Measurements from ENCODE around the gene TIMM29. TPM values are rescaled to one million over a fixed set of nuclear protein-coding genes. Genes with fewer than 3 reads are reported as not detected.
A peak's percentile ranks its signal among the peaks of the same experiment; 100 is the strongest.

The TIMM29 gene
- total and polyA plus RNA-seq, 2 of the 13 experiments (the other 11 are each of a cell fraction or from before 2014, with no cell fraction given), result 7.1 to 33.8 TPM

- no peak for TF ChIP-seq JDP2 (CRISPR knock-in tag; IDR thresholded peaks at IDR 0.05; ENCODE audit: borderline replicate concordance)
- TF ChIP-seq ZNF782 (CRISPR knock-in tag; IDR thresholded peaks at IDR 0.05; ENCODE audit: borderline replicate concordance), result peak; percentile 49; the same call in 1 of the 2 replicates
- TF ChIP-seq MATR3 (CRISPR knock-in tag; IDR thresholded peaks at IDR 0.05), result no peak
- no peak for TF ChIP-seq TEAD3 (CRISPR knock-in tag; optimal IDR thresholded peaks at IDR 0.05; ENCODE audit: borderline replicate concordance)
- TF ChIP-seq MXI1 (IDR thresholded peaks at IDR 0.05; ENCODE audit: borderline replicate concordance, low read depth, low read length), result no peak
- TF ChIP-seq IRF1 (CRISPR knock-in tag; IDR thresholded peaks at IDR 0.05; ENCODE audit: low read depth), result peak; percentile 57; the same call in 1 of the 2 replicates
- TF ChIP-seq ZNF776 (CRISPR knock-in tag; IDR thresholded peaks at IDR 0.05), result no peak
- peak; percentile 46; the same call in 1 of the 2 replicates for TF ChIP-seq ARID4A (CRISPR knock-in tag; IDR thresholded peaks at IDR 0.05; ENCODE audit: borderline replicate concordance)
- no peak for TF ChIP-seq MYPOP (CRISPR knock-in tag; IDR thresholded peaks at IDR 0.05)
- TF ChIP-seq CCAR2 (optimal IDR thresholded peaks at IDR 0.05; ENCODE audit: low read depth, low read length), result no peak
- TF ChIP-seq NKX3-1 (CRISPR knock-in tag; IDR thresholded peaks at IDR 0.05), result 0 out of 2 replicates have a peak, but pooled peaks have one; percentile 27
- TF ChIP-seq, protein P1, sequence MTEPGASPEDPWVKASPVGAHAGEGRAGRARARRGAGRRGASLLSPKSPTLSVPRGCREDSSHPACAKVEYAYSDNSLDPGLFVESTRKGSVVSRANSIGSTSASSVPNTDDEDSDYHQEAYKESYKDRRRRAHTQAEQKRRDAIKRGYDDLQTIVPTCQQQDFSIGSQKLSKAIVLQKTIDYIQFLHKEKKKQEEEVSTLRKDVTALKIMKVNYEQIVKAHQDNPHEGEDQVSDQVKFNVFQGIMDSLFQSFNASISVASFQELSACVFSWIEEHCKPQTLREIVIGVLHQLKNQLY (CRISPR knock-in tag; IDR thresholded peaks at IDR 0.05), result no peak
- TF ChIP-seq, protein P2, sequence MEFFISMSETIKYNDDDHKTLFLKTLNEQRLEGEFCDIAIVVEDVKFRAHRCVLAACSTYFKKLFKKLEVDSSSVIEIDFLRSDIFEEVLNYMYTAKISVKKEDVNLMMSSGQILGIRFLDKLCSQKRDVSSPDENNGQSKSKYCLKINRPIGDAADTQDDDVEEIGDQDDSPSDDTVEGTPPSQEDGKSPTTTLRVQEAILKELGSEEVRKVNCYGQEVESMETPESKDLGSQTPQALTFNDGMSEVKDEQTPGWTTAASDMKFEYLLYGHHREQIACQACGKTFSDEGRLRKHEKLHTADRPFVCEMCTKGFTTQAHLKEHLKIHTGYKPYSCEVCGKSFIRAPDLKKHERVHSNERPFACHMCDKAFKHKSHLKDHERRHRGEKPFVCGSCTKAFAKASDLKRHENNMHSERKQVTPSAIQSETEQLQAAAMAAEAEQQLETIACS (CRISPR knock-in tag; IDR thresholded peaks at IDR 0.05), result peak; percentile 78
- TF ChIP-seq HNF4G (IDR thresholded peaks at IDR 0.05; ENCODE audit: borderline replicate concordance, low read depth, low read length), result no peak
- no peak for TF ChIP-seq HNF4G (CRISPR knock-in tag; IDR thresholded peaks at IDR 0.05; ENCODE audit: borderline replicate concordance, low read depth)
- no peak for TF ChIP-seq MBD4 (IDR thresholded peaks at IDR 0.05; ENCODE audit: borderline replicate concordance, low read length)
- TF ChIP-seq MTF2 (CRISPR knock-in tag; IDR thresholded peaks at IDR 0.05; ENCODE audit: borderline replicate concordance), result no peak
- TF ChIP-seq ARID2 (CRISPR knock-in tag; IDR thresholded peaks at IDR 0.05; ENCODE audit: borderline replicate concordance), result no peak
- TF ChIP-seq KDM5A (IDR thresholded peaks at IDR 0.05; ENCODE audit: borderline replicate concordance, low read length), result peak; percentile 77
- no peak for TF ChIP-seq ZIK1 (CRISPR knock-in tag; IDR thresholded peaks at IDR 0.05; ENCODE audit: borderline replicate concordance, low read depth)
- TF ChIP-seq ZFP82 (CRISPR knock-in tag; IDR thresholded peaks at IDR 0.05; ENCODE audit: borderline replicate concordance), result 0 out of 2 replicates have a peak, but pooled peaks have one; percentile 63
Measured at GRCh38 chr19:10961073-10961860, 32.7 kb downstream of the TIMM29 start (continued).

Measured in HepG2 (cell line).